Measurements from ENCODE around the gene KRT28.

GRCh38 chr17:40839194-40839593, 39.4 kb upstream of the KRT28 start:
- no peak for TF ChIP-seq POLR2AphosphoS5 (IDR thresholded peaks at IDR 0.05; ENCODE audit: low read depth, low read length)
- no peak for TF ChIP-seq SIN3A (IDR thresholded peaks at IDR 0.05; ENCODE audit: borderline replicate concordance, insufficient read depth, low read length)

Measured in PFSK-1 (cell line).